Sciatic nerve (tissue), 2 donors: ENCODE data around the gene SLIT3. TPM values are rescaled to one million over a fixed set of nuclear protein-coding genes. Genes with fewer than 3 reads are reported as not detected.

Source experiments
- ATAC-seq: fragments of 200-7000 bp; cut with Tn5 transposase; one replicate; pipeline ENCODE4 v1.9.1; 2020; ENCODE audit warnings: mild to moderate bottlenecking, moderate library complexity
- DNase-seq: peaks from one replicate; pipeline ENCODE4 v3.0.0-alpha.2; 2020; ENCODE audit warnings: low spot score
- intact Hi-C: fragments of 100-400 bp; cut with DNase I; formaldehyde crosslinking; loops from one replicate; pipeline ENCODE4 v1.14.2; 2022
- total RNA-seq: library from RNA; stranded (reverse); fragmentation: NEBNext Ultra II Directional; extraction: Animal tissue kit (Norgen Biotek cat#: 25700); gene quantifications from one replicate; pipeline ENCODE4 v1.2.1, GENCODE V29; 2021
- donor health status: DM: no; HTN: no; CAD: no.
- donor health status: DM: no; HTN: no; CAD: no.

Gene SLIT3
- total RNA-seq, 1 donor from 2014 or later = 50.6 TPM

GRCh38 chr5:168680395-168680794 lies 620.5 kb downstream of the SLIT3 start:
- intact Hi-C loops = no loop called here
- ATAC-seq (peak; percentile 13), DNase-seq (no peak)

DNA sequence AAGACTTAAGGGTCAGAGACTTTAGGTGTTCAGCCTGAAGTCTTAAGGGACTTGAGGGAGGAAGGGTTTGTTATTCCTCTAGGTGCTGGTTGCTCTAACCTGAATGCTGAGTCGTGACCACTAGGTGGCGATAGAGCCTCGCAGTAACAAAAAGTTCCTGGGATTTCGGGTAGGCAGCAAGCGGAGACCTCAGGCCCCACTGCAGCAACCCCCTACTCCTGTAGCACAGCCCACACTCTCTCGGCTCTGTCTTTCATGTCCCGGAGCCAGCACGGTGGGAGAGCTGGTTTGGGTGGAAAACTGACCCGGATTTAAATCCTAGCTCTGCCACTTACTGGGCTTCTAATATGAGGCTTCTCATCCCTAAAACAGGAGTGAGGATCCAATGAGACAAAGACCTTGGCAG lies 621.4 kb downstream of the SLIT3 start:
- DNase-seq (peak; percentile 89), ATAC-seq (peak; percentile 74)
- intact Hi-C loops = no loop called here

- ATAC-seq = no peak
- no peak for DNase-seq
- intact Hi-C loops = no loop called here
Measured at GRCh38 chr5:168676501-168676900, 624.4 kb downstream of the SLIT3 start.

GRCh38 chr5:168675883-168676408 lies 625.0 kb downstream of the SLIT3 start:
- ATAC-seq (no peak), DNase-seq (no peak)
- intact Hi-C loops = no loop called here

DNA sequence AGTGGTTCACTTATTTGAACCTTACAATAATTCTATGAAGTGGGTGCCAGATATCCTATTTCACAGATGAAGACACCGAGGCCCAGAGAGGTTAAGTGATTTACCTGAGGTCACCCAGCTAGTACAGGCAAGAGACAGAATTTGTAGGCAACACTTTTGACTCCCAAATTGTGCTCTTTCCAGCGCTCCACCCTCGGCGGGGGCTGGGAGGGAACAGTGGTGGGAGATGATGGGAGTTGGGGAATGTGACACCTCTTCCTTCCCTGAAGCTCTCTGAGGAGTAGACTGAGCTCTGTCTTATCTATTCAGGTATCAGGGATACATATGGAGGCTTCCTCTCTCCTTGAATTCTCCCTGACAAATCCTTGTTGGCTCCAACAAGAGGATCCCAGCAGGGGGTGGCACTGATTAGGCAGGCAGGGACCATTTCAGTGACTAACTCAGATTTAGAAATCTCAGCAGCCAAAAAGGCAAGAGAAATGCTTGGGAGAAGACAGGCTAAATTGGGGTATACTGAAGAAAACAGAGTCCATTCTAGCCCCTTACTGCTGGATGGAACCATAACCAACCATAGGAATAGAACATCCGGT lies 626.0 kb downstream of the SLIT3 start:
- DNase-seq (no peak), ATAC-seq (no peak)
- intact Hi-C loops = no loop called here

DNA sequence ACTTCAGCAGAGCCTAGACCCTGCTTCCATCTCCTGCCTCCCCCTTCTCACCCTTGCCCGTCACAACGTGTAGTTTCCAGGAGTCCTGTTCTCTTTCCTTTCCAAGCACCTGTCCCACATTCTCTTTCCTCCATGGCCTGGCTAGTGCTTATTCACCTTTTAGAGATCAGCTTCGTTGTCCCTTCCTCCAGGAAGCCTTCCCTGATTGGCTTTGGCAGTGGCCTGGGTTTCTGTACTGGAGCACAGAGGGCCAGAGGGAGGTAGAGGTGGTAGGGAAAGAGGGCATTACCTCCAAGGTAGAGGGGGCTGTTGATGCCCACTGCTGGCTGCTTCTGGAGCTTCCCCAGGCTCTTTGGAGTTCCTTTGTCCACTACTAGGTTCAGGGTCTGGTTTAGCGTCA lies 628.1 kb downstream of the SLIT3 start:
- intact Hi-C loops = no loop called here
- DNase-seq (no peak), ATAC-seq (no peak)

GRCh38 chr5:168672016-168672415 lies 628.9 kb downstream of the SLIT3 start:
- intact Hi-C loops = no loop called here
- no peak for ATAC-seq
- DNase-seq = no peak

DNA sequence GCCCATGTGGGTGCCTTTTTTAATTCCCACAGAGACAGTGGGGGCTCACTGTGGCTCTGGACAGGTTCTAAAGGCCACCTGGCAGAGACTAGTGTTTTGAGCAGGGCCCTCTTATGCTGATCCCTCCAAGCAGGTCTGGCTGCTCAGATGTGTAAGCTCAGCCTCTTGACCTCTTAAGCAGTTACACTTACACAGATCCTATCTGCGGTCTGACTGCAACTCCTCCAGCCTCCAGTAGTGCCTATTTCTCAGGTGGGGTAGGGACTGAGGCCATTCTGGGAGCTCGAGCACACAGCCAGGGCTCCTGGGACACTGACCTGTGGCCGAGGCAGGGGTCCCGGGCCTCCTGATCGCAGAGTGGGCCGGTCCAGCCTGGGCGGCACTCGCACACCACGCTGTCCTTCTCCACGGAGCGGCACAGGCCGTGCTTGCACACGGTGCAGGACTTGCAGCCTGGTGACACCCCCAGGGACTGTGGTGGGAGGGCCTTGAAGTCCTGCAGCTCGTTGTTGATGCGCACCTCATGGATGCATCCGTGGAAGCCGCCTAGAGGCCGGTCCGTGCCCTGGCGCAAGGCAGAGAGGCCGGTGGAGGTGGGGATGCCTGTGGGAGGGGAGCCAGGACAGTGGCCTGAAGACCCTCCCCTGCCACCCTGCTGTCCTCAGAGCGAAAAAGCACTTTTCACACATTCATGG lies 629.9 kb downstream of the SLIT3 start:
- ATAC-seq (no peak), DNase-seq (no peak)
- intact Hi-C loops = no loop called here

DNA sequence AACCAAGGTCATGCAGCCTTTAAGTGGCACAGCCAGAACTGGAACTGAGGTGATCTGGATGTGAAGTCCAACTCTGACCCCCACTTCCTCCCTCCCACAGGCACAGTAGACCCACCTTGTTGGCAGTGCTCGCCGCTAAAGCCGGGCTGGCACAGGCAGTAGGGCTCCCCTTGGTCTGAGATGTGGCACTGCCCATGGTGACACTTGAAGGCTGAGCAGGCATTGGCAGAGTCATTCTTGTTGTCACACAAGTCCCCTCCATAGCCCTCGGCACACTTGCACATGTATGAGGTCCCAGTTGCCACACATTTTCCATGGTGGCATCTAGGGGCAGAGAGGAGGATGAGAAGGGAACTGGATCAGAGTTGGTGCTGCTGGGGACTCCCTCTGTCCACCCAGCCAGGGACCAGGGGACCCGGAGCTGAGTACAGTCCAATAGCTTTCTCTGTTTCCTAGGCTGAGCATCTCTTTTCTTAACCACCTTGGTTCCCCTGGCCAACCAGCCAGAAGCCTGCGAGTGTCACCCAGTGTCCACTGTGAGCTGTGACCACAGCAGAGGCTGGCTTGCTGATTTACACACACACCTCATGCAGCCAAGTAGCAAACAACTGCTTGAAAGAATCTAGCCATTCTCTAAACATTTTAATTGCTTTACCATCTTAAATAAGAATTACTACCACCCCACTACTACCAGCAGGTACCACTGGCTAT lies 631.1 kb downstream of the SLIT3 start:
- no peak for ATAC-seq
- DNase-seq = no peak
- intact Hi-C loops = no loop called here

GRCh38 chr5:168669156-168669555 lies 631.8 kb downstream of the SLIT3 start:
- intact Hi-C loops = no loop called here
- DNase-seq (no peak), ATAC-seq (no peak)

- DNase-seq (no peak), ATAC-seq (no peak)
- intact Hi-C loops = no loop called here
Measured at GRCh38 chr5:168668078-168668477, 632.9 kb downstream of the SLIT3 start.

DNA sequence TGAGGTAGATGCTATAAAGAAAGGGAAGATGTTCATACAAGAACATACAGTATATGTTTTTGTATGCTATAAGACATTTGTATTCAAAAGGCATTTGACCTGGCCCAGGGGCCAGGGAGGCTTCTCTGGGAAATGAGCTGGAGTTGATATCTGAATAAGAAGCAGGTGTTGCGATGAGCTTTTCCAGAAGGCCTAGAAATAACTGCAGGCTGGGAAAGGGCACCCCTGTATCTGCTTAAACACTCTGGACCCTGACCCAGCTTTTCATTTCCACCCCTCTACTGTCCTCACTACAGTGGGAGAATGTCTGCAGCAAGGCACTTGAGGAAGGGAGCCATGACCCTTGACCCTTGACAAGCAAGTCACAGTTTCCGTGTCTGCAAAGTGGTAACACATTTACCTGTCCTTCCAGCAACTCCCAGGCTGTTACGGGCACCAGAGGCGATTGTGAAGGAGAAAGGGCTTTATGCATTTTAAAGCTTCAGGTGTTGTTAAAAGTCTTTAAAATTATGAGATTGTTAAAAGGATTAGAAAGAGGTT lies 633.6 kb downstream of the SLIT3 start:
- ATAC-seq (no peak), DNase-seq (no peak)
- intact Hi-C loops = no loop called here

DNA sequence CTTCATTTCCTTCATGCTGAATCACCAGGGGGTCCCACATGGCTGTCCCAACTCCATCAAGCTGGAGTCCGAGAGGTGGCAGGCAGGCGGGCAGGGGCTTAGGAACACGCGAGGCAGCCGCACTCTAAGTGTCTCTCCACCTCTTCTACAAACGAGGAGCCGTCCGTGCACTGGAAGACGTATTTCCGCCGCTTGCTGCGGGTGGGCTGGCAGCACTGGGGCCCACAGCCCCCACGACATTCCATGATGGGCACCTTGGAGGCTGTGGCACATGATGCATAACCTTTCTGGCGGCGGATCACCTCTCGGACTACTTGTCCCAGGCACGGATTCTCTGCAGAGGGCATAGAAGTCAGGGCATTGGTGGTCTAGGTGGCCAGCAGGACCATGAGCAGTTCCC lies 634.6 kb downstream of the SLIT3 start:
- ATAC-seq (no peak), DNase-seq (no peak)
- intact Hi-C loops = no loop called here

DNA sequence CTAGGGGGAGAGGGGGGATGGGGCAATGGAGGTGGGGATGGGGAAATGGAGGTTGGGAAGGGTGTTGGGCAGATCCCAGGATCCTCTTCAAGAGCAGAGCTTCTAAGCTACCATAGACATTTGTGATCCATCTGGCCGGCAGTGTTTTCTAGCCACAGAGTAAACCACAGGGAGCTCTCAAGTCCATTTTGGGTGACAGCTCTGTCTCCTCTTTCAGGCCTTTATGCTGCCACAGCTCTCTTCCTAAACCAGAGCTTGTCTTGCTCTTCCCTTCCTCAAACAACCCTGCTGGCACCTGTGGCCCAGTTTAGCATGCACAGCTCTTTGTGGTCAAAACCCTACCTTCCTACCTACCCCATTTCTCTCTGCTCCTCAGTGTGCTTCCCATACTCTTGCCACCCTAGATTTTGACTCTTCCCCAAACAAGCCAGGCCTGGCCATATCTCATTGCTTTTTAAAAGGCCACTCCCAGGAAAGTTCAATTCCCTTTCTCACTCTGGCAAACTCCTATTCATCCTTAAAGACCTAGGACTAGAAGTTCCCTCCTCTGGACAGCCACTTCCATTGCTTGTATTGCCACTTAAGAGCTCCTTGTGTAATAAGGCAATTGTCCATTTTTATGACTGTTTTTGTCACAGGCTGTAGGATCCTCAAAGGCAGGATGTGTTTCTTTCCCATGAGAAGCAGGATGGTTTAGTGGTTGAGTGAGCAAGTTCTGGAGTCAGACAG lies 637.5 kb downstream of the SLIT3 start:
- intact Hi-C loops = no loop called here
- no peak for DNase-seq
- no peak for ATAC-seq

DNA sequence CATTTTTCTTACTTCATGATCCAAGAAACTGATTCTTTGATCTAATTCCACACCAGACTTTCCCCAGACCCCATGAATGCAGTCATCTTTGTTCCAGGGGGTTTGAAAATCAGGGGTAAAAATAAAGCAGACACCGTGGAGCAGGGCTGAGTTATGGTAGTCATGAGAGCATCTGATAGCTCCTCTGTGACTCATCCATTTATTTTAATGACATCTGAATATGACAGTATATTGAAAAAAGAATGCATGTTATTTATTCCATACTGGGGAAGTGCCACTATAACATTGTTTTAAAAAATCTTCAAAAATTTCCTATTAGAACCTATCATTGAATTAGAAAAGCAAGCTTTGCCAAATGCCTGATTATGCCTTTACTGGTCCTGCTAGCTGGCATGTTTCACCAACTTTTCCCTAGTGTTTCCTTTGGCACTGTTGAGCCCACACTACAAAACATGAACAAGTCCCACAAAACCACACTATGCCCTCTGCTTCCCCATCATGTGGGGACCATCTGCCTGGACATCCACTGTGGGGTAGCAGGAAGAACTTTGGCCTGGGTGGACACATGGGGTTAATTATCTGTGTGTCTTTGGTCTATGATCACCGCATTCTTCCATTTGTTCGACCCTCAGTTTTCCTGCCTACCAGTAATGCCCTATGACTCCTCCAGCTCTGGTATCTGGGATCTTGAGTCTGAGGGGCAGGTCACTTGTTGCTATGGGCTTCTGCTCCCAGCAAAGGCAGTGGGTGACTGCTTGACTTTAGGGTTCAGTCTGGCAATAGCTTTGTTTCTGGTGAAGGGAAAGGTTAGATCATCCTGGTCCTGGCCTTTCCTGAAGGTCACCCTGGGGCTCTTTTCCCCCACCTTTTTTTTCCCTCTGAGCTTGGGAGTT lies 639.1 kb downstream of the SLIT3 start:
- intact Hi-C loops = no loop called here
- DNase-seq = no peak
- no peak for ATAC-seq

DNA sequence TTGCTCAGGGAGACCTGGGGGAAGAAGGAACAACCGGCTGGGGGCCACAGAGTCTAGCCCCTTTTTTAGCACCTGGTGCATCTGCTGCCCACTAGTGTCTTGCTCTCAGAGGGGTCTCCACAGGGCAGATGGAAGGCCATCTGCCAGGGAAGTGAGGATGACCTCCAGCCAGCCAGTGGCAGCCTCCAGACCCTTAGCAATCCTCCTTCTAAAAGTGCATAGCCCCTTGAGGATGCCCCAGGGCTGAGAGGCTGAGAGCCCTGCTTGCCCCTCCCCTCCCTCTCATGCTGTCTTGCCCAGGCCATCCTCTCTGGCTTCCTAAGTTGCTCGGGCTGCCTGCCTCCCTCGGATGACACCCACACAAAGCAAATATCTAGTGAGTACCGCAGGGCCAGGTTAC lies 640.2 kb downstream of the SLIT3 start:
- intact Hi-C loops = no loop called here
- ATAC-seq (no peak), DNase-seq (no peak)

- DNase-seq (no peak), ATAC-seq (no peak)
- intact Hi-C loops = no loop called here
Measured at GRCh38 chr5:168659286-168659847, 641.6 kb downstream of the SLIT3 start.

DNA sequence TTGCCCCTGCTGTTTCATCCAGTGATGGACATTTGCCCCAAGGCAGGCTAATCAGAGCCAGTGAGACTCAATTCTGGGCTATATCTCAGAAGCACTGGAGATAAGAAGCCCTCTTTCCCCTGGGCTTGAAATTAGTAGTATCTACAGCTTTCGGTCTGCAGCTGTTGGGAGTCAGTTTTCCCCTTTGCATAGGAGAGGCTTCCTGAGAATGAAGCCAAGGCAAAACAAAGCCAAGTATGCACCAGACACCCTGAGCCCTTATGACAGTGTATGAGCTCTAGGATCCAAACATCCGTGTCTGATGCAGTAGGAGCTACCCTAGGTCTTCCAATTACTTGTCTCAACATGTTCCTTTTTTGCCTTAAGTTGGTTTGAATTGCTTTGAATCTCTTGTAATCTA lies 642.5 kb downstream of the SLIT3 start:
- ATAC-seq (no peak), DNase-seq (no peak)
- intact Hi-C loops = no loop called here
